ENCODE results near the gene DIDO1.
"Not testable (repeated sequence)": the region's sequence is repeated elsewhere in the genome, so short reads cannot be mapped to it uniquely, and the experiment has no call there.

Gene DIDO1

DNA sequence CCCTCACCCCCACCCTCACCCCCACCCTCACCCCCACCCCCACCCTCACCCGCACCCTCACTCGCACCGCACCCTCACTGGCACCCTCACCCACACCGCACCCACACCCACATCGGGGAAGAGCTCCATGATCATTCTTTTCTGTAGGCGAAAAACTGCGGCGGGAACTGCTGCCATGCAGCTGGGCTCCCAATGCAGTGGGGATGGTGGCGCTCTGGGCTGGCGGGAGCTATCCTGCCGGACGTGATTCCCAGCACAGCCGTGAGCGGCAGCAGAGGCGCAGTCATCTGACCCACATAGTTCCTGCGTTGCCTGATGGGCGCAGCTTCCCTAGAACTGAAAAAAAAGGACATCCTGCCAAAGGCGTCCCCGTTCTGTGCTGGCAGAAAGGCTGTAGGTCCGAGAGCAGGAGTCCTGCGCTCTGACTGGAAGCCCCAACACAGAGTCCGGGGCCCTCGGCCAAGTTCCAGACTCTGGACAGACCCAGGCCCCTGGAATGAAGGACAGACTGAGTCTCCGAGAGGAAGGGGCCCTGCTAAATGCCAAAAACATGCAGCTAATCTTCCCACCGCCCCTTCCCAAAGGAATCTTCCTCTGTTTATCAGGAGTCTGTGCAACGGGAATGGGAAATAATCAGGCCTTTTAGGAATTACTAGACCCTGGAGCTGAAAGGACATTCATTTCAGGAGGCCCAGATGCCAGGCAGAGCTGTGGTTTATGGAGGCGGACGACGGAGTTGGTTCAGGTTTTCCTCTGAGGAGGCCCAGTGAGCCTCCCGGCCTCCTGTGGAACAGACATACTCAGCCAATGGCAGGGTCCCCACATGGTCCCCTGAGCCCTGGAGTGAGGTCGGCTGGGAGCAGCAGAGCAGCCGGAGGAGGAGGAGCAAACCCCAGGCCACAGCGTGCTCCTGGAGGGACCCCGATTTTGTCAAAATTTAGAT, 50.6 kb downstream of the DIDO1 start:
- peak; percentile 51 for DNase-seq

DNA sequence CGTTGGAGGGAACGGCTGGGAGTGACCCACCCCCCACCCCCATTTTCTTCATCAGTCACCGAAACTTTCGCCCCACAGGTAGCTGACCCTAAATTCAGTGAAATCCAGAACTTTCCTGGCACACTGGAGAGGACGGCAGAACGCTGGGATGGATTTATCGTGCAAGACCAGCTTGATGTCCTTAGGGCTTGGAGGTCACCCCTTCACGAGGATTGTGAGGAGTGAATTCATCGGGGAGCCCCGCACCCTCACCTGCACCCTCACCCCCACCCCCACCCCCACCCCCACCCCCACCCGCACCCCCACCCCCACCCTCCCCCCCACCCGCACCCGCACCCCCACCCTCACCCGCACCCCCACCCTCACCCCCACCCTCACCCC, 51.4 kb downstream of the DIDO1 start:
- DNase-seq: no peak

DNA sequence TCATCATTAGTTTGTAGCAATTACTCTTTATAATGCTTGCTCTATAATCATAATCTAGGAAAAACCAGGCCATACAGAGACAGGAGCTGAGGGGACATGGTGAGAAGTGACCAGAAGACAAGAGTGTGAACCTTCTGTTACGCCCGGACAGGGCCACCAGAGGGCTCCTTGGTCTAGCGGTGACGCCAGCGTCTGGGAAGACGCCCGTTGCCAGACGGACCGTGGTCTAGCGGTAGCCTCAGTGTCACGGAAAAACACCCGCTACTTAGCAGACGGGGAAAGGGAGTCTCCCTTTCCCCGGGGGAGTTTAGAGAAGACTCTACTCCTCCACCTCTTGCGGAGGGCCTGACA, 52.6 kb downstream of the DIDO1 start:
- peak; percentile 28 for DNase-seq

DNA sequence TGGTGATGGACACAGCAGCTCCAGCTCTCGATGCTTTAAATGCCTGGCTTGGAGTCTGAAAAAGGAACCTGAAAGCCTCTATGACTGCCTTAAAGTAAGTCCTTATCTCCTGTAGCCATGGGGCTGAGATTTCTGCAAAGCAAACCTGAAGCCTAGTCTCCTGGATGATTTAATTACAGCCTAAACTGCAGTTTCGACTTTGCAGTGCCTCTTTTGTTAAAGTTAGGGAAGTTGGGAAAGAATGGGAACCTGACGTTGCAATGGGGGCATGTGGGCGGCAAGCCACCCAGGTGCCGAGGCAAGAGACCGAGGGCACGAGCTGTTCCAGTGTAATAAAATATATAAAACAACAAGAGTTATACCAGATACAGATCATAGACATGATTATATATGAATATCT, 53.0 kb downstream of the DIDO1 start:
- DNase-seq: no peak

DNA sequence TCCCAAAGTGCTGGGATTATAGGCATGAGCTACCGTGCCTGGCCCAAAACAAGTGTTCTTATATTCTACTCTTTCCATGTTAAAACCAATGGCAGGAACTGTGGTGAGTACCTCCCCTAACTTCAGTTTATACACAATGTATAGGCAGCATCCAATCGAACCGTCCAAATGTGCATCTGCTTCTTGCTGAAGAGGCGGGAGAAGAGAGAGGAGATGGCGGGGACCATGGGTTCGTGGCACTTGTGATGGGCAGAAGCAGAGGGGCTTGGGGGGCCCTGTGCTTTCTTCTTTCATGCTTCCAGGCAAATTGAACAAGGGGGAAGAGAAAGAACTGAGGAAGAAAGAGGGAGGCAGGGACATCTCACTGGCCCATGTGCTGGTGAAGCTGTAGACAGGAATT, 53.4 kb downstream of the DIDO1 start:
- no peak for DNase-seq

DNA sequence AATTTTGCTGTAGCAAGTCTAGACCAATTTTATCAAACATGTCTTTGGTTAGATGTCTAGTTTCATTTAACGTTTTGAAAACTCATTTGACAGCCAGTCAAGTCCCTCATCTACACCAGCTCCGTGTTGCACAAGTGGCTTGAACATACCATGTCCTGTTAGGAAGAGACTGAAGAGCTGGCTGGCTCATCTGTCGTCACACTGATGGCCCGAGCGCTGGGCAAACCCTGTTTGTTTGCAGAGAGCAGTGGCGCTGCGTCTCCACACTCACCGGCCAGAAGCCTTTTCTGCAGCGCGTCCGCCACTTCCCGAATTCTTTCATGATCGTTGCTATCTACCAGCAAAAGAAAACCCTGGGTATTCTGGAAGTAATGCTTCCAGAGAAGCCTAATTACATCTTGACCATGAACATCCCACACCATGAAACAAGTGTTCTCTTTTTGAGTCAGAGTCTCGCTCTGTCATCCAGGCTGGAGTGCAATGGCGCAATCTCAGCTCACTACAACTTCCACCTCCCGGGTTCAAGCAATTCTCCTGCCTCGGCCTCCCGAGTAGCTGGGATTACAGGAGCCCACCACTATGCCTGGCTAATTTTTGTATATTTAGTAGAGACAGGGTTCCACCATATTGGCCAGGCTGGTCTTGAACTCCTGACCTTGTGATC, 54.0 kb downstream of the DIDO1 start:
- peak; percentile 17 for DNase-seq

DNA sequence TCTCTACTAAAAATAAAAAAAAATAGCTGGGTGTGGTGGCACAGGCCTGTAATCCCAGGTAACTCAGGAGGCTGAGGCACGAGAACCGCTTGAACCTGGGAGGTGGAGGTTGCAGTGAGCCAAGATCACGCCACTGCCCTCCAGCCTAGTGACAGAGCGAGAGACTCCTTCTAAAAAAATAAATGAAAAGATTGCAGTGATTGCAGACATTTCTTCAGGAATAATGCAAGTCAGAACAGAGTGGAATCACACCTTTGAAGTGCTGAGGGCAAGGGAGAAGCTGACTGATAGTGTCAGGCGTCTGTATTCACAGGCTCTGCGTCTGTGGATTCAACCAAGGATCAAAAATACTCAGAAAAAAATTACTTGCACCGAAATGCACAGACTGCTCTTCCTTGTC, 62.1 kb downstream of the DIDO1 start:
- DNase-seq: no peak

DNA sequence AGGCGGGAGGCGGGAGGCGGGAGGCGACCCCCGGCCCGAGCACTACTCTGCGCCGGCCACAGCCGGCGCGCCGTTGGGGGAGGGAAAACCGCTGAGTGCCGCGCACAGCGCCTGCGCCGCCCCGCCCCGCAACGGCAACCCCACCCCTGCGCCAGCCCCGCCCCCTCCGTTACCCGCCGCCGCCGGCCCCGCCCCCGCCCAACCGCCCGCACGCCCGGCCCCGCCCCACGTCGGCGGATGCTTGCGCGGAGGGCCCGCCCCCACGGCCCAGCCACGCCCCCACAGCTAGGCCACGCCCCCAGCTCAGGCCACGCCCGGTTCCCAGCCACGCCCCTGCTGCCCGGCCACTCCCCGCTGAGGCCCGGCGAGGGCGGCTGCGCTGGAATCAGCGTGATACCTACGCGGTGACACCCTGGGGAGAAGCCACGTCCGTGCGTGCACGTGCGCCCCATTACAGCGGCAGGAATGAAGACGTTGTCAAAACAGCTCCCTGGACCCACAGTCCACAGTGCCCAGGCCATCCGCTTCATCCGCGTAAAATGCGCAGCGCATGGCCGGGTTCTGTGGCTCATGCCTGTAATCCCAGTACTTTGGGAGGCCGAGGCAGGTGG, 64.5 kb downstream of the DIDO1 start, which contains the start of gene TCFL5:
Gene TCFL5 (minus strand): TSS at position 97 of the 611 bp plus-strand sequence. CDS start 152 bp downstream, outside the sequence.
- peak; percentile 83 for DNase-seq

DNA sequence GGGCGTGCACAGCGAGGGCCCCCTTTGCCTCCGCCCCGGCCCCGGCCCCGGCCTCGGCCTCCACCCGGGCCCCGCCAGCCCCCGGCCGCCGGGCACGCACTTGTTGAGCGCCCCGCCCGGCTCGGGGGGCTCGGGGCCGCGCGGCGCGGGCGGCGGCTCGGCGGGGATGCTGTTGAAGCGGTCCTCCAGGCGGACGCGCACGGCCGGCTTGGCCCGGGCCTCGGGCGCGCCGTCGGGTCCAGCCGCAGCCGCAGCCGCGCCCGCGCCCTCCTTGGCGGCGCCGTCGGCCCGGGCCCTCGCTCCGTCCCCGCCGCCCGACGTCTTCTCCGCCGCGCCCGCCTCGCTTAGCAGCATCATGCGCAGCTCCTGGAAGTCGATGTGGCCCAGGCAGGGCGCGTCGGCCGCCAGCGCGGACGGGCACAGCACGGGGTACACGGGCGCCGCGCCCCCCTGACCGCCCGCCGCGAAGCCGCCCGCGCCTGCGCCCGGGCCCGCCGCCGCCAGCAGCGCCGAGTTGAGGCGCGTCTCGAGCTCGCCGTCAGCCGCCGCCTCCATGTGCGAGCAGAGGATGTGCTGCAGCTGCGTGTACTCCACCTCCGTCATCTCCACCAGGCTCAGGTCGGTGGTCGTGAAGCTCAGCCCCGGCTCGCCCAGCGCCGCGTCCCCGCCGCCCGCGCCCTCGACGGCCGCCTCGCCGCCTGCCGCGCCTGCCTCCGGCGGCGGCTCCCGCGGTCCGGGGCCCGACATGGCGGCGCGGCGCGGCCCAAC, 65.2 kb downstream of the DIDO1 start:
- DNase-seq: no peak

DNA sequence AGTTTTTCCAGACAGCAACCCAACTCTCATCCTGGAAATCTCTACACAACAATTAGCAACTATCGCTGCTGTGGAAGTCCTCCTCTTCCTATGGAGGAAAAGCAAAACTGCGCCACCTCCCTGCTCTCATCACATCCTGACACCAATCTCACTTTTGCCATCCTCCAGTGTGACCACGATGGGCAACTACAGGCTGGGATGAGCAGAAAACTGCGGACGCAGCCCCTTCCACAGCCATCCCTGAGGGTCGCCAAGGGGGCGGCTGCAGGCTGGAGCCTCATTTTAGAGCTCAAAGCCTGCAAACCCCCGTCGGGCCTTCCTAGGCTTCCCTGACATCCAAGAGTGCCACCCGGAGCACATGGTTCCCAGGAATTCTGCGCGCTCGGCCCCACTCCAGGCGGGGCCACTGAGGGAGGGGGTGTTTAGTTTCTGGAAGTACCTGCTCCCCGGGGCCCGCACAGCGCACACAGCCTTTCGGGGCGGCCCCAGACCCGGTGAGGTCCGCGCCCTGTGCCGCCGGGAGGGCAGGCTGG, 65.8 kb downstream of the DIDO1 start:
- DNase-seq: no peak

DNA sequence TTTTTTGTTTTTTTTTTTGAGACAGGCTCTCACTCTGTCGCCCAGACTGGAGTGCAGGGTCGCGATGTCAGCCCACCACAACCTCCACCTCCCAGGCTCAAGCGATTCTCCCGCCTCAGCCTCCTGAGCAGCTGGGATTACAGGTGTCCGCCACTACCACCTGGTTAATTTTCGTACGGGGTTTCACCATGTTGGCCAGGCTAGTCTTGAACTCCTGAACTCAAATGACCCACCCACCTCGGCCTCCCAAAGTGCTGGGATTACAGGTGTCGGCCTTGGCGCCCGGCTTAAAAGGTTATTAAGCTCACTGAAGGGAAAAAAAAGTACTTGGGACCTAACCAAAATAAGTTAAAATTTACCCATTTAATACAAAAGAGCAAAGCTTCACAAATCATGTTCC, 66.6 kb downstream of the DIDO1 start:
- DNase-seq: no peak

DNA sequence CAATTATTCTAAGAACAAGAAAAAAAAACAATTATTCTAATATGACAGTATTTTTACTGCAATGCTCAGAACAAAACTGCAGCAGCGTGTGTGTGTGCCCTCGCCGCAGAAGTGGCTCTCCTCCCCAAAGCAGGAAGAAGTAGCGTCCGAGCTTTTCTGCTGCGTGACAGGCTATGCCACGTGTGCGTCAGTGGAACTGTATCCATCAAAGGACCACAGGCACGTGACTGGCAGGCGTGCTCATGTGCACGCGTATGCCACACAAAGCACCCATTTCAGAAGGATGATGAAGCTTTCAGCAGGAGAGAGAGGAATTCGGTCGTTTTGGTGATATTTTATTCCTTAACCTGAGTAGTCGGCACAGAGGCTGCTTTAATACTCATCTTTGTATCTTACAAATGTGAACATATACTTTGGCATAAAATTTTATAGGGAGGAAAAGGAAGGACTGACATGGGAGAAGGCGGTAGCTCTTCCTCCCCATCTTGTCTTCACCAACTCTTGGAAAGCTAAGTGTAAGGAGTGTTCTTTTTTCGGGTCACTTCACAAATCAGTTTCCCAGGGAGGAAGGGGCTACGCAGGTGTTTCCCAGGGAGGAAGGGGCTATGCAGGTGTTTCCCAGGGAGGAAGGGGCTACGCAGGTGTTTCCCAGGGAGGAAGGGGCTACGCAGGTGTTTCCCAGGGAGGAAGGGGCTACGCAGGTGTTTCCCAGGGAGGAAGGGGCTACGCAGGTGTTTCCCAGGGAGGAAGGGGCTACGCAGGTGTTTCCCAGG, 68.1 kb downstream of the DIDO1 start:
- DNase-seq: no peak

DNA sequence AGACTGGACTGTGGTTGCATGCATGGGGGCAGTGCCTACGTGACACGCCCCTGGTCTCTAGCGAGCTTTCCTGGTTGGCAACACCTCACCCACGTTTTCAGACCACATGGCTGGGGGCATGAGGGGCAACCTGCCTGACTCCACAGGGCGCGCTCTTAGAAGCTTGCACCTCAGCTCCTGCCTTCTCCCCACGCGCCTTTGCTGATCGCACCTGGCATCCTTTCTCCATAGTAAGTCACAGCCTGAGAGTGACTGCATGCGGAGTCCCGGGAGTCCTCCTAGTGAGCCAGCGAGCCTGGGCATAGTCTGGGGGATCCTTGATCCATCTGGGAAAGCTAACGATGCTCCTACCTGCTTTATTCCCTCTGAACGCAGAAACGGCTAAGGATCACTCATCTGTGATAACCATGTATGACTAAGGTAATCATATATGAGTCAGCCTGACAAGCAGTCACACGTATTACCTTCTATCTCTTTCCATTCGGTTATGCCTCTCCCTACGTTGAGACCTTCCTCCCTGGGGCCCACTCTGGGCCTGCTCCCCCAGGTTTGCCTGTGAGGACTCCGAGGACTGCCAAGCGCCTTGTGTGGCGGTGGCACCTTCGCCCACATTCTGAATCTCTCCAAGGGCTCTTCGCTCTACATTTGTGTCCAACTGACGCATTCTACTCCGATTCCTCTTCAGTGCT, 69.2 kb downstream of the DIDO1 start:
- no peak for DNase-seq

DNA sequence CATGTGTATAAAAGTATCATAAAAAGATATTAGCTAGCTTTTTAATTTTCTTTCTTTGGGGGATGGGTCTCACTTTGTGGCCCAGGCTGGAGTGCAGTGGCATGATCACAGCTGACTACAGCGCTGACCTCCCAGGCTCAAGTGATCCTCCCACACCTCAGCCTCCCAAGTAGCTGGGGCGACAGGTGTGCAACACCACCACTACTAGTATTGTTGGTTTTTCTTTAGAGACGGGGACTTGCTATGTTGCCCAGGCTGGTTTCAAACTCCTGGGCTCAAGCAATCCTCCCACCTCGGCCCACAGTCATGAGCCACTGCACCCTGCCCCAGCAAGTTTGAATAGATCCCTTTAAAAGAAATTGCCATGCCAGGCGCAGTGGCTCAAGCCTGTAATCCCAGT, 71.2 kb downstream of the DIDO1 start:
- DNase-seq: no peak

DNA sequence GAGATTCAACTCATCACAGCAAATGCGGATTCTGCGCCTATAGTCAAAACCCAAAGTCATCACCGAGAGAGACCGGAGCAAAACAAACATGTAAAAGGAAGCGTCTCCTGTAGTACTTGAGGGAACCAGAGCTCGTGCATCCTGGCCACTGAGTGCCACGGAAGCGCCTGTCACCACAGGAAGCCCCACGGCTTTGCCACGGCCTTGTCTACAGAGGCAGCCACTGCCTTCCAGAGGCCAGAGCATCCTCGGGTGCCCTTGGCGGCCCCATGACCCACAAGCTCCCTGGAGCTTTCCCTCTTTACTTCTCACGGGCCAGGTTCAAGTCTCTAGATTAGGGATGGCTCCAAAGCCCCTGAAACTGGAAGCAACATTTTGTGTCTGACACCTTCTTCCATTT, 72.2 kb downstream of the DIDO1 start:
- DNase-seq: no peak

DNA sequence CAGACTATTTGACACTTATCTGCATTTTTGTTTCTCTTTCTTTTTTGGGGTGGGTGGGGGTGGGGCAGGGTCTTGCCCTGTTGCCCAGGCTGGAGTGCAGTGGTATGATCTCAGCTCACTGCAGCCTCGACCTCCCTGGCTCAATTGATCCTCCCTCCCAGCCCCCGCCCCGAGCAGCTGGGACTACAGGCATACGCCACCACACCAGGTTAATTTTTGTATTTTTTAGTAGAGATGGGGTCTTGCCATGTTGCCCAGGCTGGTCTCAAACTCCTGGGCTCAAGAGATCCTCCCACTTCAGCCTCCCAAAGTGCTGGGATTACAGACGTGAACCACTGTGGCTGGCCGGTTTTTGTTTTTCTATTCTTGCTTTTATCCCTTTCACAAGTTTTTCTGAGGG, 73.0 kb downstream of the DIDO1 start:
- DNase-seq: not testable (repeated sequence)

DNA sequence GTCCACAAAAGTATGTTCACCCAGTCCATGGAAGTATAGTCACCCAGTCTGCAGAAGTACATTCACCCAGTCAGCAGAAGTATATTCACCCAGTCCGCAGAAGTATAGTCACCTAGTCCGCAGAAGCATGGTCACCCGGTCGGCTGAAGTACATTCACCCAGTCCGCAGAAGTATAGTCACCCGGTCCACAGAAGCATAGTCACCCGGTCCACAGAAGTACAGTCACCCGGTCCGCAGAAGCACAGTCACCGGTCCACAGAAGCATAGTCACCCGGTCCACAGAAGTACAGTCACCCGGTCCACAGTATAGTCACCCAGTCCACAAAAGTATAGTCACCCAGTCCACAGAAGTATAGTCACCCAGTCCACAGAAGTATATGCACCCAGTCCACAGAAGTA, 73.5 kb downstream of the DIDO1 start:
- no peak for DNase-seq

DNA sequence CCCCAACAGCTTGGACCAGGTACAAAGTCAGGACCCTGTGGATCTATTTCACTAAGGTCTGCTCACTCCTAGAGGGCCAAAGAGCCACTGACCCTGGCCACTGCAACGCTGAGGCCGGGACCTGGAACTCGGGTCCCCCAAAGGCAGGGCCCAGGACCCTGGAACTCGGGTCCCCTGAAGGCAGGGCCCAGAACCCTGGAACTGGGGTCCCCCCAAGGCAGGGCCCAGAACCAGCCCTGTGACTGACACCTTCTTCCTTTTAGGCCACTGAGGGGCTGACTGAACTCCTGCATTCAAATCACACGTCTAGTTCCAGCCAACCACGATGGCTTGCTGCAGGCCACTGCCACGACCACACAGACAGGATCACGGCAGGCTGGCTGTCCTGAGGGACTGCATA, 74.1 kb downstream of the DIDO1 start:
- DNase-seq: no peak

DNA sequence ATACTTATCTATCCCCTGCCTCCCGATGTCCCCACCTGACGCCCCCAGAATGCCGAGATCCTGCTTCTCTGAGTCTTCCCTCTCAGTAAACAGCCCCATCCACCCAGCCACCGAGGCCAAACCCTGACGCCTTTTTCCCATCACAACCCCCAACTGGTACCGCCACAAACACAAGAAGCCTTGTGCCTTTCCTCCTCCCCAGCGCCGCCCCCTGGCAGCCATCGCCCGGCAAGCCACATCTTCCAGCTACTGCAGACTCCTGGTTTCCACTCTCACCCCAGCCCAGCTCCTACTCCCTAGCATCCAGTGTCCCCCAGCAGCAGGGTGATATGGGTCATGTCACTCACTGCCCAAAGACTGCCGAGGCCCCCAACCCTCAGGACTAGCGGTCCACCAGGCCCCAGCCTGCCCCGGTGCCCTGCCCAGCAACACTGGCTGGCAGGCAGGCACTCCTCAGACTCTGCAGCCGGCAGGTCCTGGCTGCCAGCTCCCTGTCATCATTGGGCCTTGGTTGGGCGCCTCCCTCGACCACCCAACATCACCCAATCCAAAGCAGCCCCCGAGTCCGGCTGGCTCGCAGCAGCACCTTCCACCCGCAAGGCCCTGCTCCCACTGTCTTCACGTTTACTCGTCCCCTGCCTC, 75.9 kb downstream of the DIDO1 start:
- peak; percentile 11 for DNase-seq

DNA sequence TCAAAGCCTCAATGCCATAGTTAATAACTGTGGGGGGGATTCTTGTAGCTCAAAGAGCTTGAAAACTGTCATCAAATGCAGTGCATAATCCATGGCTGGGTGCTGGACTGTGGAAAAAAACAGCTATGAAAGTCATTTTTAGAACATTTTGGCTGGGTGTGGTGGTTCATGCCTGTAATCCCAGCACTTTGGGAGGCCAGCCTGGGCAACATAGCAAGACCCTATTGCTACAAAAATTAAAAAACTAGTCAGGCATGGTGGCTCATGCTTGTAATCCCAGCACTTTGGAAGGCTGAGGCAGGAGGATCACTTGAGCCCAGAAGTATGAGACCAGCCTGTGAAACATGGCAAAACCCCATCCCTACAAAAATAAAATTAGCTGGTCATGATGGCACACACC, 76.9 kb downstream of the DIDO1 start:
- no peak for DNase-seq

DNA sequence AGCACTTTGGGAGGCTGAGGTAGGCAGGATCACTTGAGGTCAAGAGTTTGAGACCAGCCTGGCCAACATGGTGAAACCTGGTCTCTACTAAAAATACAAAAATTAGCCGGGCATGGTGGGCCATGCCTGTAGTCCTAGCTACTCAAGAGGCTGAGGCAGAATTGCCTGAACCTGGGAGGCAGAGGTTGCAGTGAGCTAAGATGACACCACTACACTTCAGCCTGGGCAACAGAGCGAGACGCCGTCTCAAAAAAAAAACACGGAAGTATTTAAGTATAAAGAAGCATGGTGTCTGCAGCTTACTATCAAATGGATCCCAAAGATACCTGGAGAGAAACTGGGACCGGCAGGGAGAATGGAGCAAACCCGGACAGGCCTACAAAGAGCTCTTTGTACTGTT, 77.4 kb downstream of the DIDO1 start:
- not testable (repeated sequence) for DNase-seq

Measured in NCI-H2227 treated with DMSO at 0.1 percent for 48 hours (cell line).